GM19043 (cell line): Measurements from ENCODE around the gene GPR68.
"Not testable (repeated sequence)": the region's sequence is repeated elsewhere in the genome, so short reads cannot be mapped to it uniquely, and the experiment has no call there.

Experiments
- ATAC-seq: cut with Tn5 transposase; IDR thresholded peaks from one replicate; pipeline ENCODE4 v1.9.1; 2021; ENCODE audit warnings: low read depth; ENCODE audit not compliant: unreplicated experiment

Gene GPR68

DNA sequence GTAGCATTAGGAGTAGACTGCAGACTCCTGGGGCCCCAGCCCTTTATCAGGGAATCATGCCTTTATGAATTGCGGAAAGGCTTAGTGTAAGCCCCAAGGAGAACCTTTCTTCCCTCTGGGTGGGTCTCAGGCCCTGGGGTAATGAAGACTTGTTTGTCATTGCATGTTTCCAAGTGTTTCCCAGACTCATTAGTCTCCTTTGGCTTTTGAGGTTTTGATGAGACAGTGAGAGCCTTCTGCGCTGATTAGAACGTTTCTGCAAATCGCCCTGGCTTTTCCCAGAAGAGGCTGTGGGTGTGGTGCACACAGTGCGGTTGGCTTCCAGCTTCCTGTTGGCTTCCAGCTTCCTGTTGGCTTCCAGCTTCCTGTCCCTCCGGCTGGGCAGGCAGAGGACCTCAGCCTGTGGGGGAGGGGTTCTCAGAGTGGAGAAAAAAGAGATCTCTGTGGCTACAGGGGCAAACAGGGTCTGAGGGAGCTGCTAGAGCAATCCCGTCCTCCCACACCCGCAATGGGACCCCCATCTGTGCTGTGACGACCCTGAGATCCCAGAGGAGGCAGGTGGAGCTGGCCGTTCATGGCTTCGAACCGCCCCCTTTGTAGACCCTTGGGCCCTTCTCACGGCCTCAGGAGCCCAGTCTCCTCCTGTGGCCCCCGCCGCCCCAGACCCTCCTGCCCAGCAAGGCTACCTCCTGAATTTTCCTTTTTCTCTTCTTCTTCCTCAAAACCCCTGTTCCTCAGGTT lies 42.1 kb downstream of the GPR68 start:
- no peak for ATAC-seq

- not testable (repeated sequence) for ATAC-seq
These were observed 43.7 kb downstream of the GPR68 start for GRCh38 chr14:91200802-91201201.

GRCh38 chr14:91197631-91198030 lies 46.9 kb downstream of the GPR68 start:
- no peak for ATAC-seq

GRCh38 chr14:91195881-91196280 lies 48.6 kb downstream of the GPR68 start:
- no peak for ATAC-seq

DNA sequence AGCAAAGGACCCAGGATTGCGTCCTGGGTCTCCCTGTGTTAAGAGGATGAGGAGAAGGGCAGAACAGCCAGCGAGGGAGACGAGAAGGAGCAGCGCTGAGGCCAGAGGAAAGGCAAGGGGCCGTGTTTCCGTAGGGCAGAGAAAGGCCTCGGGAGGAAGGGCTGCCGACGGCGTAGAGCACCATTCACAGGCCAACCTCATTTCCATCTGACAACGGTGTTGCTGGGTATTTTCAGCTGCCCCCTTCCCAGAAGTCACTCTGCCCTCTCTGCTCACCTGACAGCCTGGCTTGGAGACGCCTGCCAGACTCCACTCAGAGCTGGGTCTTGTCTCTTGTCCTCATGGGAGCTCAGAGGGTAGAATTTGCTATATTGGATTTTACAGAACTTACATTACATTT lies 51.4 kb downstream of the GPR68 start:
- no peak for ATAC-seq

DNA sequence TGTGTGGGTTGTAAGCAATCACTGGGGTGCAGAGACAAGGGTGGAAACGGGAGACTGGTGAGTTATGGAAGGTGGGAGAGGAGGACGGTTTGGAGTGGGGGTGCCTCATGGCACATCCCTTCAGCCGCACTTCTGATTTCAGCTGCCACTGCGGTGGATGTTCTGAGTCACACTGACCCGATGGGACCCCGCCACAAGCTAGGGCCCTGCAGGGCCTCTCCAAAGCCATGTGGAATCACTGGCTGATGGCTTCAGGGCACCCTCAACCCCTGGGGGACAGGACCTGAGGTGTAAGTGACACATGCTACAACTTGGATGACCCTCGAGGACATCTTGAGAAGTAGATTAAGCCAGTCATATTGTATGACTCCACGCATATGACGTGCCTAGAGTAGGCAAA lies 53.7 kb downstream of the GPR68 start:
- no peak for ATAC-seq

GRCh38 chr14:91187271-91187670 lies 57.2 kb downstream of the GPR68 start:
- no peak for ATAC-seq

- ATAC-seq = no peak
These were observed 57.9 kb downstream of the GPR68 start for GRCh38 chr14:91186515-91187066.

DNA sequence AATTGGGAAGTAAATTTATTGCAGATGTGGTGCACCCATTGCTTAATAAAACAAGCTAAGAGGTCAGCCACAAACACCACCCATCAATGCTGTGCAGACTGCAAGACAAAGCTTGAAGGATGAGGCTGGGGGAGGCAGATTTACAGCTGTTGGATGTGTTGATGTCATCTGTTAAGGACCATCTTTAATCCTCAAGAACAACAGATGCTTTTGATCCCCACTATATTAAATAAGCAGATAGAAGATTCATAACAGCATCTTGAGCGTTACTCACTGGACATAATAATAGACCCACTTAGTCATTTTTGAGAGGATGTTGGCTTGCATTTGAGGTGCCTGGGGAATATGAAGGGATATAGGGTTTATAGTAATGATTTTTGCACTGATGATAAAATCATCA lies 58.8 kb downstream of the GPR68 start:
- ATAC-seq = no peak

- ATAC-seq = no peak
These were observed 59.9 kb downstream of the GPR68 start for GRCh38 chr14:91184559-91184958.

DNA sequence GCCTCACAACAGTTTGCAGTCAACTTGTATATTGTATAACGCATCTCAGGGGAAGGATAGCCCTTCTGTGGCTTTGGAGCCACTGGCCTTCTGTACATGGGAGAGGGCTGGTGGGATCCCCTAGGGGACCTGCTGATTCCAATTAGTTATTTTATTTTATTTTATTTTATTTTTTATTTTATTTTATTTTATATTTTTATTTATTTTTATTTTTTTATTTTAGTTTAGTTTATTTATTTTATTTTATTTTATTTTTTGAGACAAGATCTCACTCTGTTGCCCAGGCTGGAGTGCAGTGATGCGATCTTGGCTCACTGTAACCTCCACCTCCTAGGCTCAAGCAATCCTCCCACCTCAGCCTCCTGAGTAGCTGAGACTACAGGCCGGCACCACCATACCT lies 61.8 kb downstream of the GPR68 start:
- ATAC-seq = not testable (repeated sequence)
